HG03135 (cell line): ENCODE results near the gene NUP37.

Experiments
- ATAC-seq: cut with Tn5 transposase; IDR thresholded peaks from one replicate; pipeline ENCODE4 v1.9.1; 2021; ENCODE audit warnings: mild to moderate bottlenecking, moderate library complexity; ENCODE audit not compliant: unreplicated experiment

The NUP37 gene

GRCh38 chr12:102031852-102032251, 88.1 kb downstream of the NUP37 start:
- ATAC-seq: no peak

GRCh38 chr12:102029141-102029540, 90.8 kb downstream of the NUP37 start:
- no peak for ATAC-seq

- no peak for ATAC-seq
Observed at GRCh38 chr12:102026728-102027127, 93.2 kb downstream of the NUP37 start.

- no peak for ATAC-seq
Observed at GRCh38 chr12:102024765-102025164, 95.1 kb downstream of the NUP37 start.

GRCh38 chr12:102023343-102023930, 96.5 kb downstream of the NUP37 start:
- no peak for ATAC-seq
